Peyer's patch (tissue), 4 donors: ENCODE data around the gene CCDC3. TPM values are rescaled to one million over a fixed set of nuclear protein-coding genes. Genes with fewer than 3 reads are reported as not detected.

Experiments used
- DNase-seq, 3 donors: peaks; one replicate each; pipeline ENCODE4 v3.0.0-alpha.2; 2017 to 2019
- H3K27ac ChIP-seq, 4 donors: fragments of 200-600 bp; sonication (generic); one replicate each; pipeline ENCODE4 v1.5.1; 2016 to 2019
- H3K27me3 ChIP-seq, 2 donors: fragments of 200-600 bp; sonication (generic); one replicate each; pipeline ENCODE4 v1.5.1; 2019
- H3K36me3 ChIP-seq, 3 donors: fragments of 200-600 bp; sonication (generic); one replicate each; pipeline ENCODE4 v1.5.1; 2016 to 2019
- H3K4me1 ChIP-seq, 4 donors: fragments of 200-600 bp; sonication (generic); one replicate each; pipeline ENCODE4 v1.5.1; 2016 to 2019
- H3K4me3 ChIP-seq, 4 donors: fragments of 200-600 bp; sonication (generic); 1 replicate in 3 of 4; 2 replicates in 1 of 4; pipeline ENCODE4 v1.5.1; 2016 to 2019; ENCODE audit warnings: mild to moderate bottlenecking in 1 of 4
- H3K9me3 ChIP-seq, 4 donors: fragments of 200-600 bp; sonication (generic); one replicate each; pipeline ENCODE4 v1.5.1; 2016 to 2019; ENCODE audit warnings: mild to moderate bottlenecking in 1 of 4
- POLR2A ChIP-seq, 2 donors: fragments of 450-650 bp; IDR thresholded peaks; one replicate each; pipeline ENCODE4 v1.5.1; 2017; ENCODE audit warnings: antibody characterized with exemption in 2 of 2, mild to moderate bottlenecking in 2 of 2, moderate library complexity in 2 of 2
- total RNA-seq, 4 donors: library from RNA; depleted of rRNA; stranded (reverse); fragments of >200 nt; gene quantifications; one replicate each; pipeline ENCODE4 v1.1.0, GENCODE V29; 2016
- TF ChIP-seq, protein P1 (sequence below), 6 experiments: fragments of 450-650 bp in 4 of 6; fragments of 200-600 bp in 2 of 6; sonication (generic) in 1 of 6; IDR thresholded peaks; one replicate each; pipeline ENCODE4 v1.5.1; 2017 to 2019; ENCODE audit warnings: antibody characterized with exemption in 6 of 6, mild to moderate bottlenecking in 3 of 6, moderate library complexity in 1 of 6

The CCDC3 gene
- total RNA-seq, 4 donors from 2014 or later = 1.1 to 3.9 (median 2.7) TPM

DNA sequence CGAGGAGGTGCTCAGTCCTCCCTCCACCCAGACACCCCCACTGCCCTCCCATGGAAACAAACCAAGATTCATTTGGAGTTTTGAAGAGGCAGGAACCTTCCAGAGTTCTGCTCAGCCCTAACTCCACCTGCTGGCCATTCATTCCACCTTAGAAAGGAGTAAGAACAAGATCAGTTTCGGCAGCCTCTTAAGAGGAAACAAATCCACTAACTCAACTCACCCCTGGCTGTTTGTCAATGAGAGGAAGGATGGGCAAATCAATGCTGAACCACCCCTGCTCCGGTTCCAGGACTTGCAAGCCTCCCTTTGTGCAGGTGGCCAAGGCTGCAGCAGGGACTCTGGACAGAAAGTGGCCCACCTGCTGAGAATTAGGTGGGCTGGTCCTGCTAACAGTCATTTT lies 26.2 kb downstream of the CCDC3 start:
- H3K4me1 ChIP-seq = no peaks in the 10 kb centered on the region
- DNase-seq = no peak
- H3K4me3 ChIP-seq = no peak overlapping the region
- no peak for TF ChIP-seq POLR2A (IDR thresholded peaks at IDR 0.05)
- TF ChIP-seq, protein P1, sequence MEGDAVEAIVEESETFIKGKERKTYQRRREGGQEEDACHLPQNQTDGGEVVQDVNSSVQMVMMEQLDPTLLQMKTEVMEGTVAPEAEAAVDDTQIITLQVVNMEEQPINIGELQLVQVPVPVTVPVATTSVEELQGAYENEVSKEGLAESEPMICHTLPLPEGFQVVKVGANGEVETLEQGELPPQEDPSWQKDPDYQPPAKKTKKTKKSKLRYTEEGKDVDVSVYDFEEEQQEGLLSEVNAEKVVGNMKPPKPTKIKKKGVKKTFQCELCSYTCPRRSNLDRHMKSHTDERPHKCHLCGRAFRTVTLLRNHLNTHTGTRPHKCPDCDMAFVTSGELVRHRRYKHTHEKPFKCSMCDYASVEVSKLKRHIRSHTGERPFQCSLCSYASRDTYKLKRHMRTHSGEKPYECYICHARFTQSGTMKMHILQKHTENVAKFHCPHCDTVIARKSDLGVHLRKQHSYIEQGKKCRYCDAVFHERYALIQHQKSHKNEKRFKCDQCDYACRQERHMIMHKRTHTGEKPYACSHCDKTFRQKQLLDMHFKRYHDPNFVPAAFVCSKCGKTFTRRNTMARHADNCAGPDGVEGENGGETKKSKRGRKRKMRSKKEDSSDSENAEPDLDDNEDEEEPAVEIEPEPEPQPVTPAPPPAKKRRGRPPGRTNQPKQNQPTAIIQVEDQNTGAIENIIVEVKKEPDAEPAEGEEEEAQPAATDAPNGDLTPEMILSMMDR (IDR thresholded peaks at IDR 0.05) = peak in 3 of 6 experiments; percentile 18 to 26 (median 25)
- H3K36me3 ChIP-seq = no peaks in the 10 kb centered on the region
- no peaks in the 10 kb centered on the region for H3K9me3 ChIP-seq
- no peaks in the 10 kb centered on the region for H3K27me3 ChIP-seq
- H3K27ac ChIP-seq = no peak overlapping the region

DNA sequence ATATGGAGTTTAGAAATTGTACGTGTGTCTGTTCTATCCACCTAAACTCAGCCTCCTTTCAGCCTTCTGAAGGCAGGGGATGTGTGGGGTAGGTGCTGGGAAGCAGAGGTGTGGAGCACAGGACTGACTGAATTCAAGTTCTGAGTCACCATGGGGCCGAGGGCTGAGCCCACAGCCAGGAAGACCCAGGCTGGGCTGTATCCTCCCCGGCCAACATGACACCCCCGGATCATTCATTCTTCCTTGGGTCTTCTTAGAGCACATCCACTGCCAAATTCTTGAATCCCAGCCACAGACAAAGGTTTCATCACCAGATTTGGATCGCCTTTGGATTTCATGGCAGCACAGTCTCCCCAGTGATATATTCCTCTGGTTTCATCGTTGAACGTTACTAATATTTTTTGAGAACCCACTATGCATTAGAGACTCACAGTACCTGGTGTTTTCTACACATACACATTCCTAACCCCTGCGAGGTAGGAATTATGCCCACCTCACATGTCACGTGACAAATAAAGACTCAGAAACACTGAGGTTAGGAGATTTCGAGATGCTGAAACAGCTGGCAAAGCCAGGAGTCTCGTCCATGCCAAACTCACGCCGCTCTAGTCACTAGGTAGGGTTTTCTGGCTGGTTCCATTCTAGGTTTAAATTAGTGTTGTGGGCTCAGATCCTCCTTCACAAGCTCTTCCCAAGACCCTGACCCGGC lies 26.9 kb downstream of the CCDC3 start:
- Histone ChIP-seq H3K4me3 (no peak overlapping the region), H3K4me1 (no peaks in the 10 kb centered on the region), H3K9me3 (no peaks in the 10 kb centered on the region), H3K36me3 (no peaks in the 10 kb centered on the region), H3K27ac (no peak overlapping the region), H3K27me3 (no peaks in the 10 kb centered on the region)
- no peak for DNase-seq
- TF ChIP-seq, protein P1 (IDR thresholded peaks at IDR 0.05) = no peak
- no peak for TF ChIP-seq POLR2A (IDR thresholded peaks at IDR 0.05)

DNA sequence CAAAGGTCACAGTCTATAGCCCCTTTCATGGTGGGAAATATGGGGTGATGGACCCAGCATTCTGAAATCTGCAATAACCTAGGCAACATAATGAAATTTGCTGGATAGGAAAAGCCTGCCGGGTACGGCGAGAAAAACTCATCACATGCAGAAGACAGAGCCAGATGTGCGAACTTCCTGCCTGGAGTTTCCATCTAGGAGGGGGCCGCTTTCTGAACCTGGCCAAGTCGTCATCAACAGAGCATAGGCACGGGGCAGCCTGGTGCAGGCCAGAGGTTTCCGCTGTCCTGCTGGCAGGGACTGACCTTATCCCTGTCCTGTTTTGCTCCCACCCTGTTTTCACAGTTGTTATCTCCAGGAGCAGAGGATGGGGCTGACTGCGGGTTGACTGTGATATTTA lies 27.4 kb downstream of the CCDC3 start:
- Histone ChIP-seq H3K27me3 (no peaks in the 10 kb centered on the region), H3K9me3 (no peaks in the 10 kb centered on the region), H3K27ac (no peak overlapping the region), H3K4me1 (no peaks in the 10 kb centered on the region), H3K4me3 (no peak overlapping the region), H3K36me3 (no peaks in the 10 kb centered on the region)
- TF ChIP-seq, protein P1 (IDR thresholded peaks at IDR 0.05) = no peak
- no peak for TF ChIP-seq POLR2A (IDR thresholded peaks at IDR 0.05)
- no peak for DNase-seq

DNA sequence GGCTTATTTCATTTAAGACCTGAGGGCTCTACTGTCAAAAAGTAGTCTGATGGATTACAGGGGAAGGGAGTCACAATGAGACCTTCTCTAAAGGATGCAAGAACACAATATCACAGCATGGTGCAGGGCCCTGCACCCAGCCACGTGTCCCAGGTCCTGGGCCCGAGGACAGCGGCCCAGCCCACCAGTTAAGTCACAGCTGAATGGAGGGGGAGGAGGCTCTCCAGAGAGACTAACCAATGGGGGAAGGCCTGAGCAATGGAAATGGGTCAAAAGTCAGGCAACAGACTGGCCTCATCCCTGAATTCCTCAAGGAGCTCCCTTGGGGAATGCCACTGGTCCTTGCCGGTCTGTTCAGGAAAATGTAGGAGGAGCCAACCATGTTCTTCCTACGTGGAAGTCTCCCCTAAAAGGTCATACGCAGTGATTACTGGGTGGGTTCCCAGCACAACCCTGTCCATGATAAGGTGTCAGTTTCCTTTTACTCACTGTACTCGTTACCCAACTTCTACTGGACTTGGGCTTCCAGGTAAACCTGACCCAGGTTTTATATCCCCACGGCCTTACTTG lies 28.3 kb downstream of the CCDC3 start:
- no peak overlapping the region for H3K27ac ChIP-seq
- no peaks in the 10 kb centered on the region for H3K4me1 ChIP-seq
- H3K27me3 ChIP-seq = no peaks in the 10 kb centered on the region
- no peaks in the 10 kb centered on the region for H3K36me3 ChIP-seq
- H3K4me3 ChIP-seq = no peak overlapping the region
- TF ChIP-seq, protein P1 (IDR thresholded peaks at IDR 0.05) = no peak
- no peak for TF ChIP-seq POLR2A (IDR thresholded peaks at IDR 0.05)
- no peak for DNase-seq
- no peaks in the 10 kb centered on the region for H3K9me3 ChIP-seq

DNA sequence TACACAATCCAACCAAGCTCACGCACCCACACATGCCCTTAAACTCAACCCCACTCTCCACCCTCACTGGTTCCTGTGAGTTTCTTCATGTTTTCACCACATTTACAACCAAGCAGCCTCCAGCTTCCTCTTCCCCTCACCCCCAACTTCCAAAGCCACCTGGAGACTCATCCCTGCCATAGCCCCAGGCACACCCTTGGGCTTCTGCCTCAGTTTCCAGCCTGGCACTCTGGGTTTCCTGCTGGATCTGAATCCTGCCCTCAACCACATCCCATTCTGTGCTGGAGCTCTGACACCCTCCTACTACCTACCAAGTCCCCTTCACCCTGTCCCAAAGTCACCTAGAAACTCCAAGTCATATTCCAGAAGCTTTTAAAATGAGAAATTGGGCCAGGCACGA lies 29.4 kb downstream of the CCDC3 start:
- H3K27ac ChIP-seq = no peak overlapping the region
- H3K4me3 ChIP-seq = no peak overlapping the region
- no peak for DNase-seq
- no peaks in the 10 kb centered on the region for H3K9me3 ChIP-seq
- no peaks in the 10 kb centered on the region for H3K4me1 ChIP-seq
- no peaks in the 10 kb centered on the region for H3K27me3 ChIP-seq
- no peaks in the 10 kb centered on the region for H3K36me3 ChIP-seq
- TF ChIP-seq POLR2A (IDR thresholded peaks at IDR 0.05) = no peak
- TF ChIP-seq, protein P1 (IDR thresholded peaks at IDR 0.05) = no peak
